Measurements from ENCODE around the gene H2AZ1.

The H2AZ1 gene

DNA sequence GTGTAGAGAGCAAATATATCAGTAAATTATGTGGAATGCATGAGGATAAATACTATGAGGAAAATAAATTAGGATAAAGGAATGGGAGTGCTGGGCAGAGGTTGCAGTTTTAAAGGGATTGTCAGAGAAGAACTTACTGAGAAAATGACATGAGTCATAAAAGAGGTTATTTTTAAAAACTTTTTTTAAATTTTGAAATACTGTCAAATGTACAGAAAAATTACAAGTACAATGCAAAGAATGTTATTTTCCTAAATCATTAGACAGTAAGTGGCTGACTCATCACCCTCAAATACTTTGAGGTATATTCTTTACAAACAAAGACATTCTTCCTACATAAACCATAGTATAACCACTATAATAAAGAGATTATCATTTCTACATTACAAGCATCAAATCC is 29.8 kb upstream of the H2AZ1 start:
- Histone ChIP-seq H3K27ac (ENCODE audit: low read length) (no peak overlapping the region), H3K4me3 (ENCODE audit: low read length) (no peak overlapping the region), H3F3A (ENCODE audit: insufficient read depth, low read length) (peaks cover 12% of the 10 kb centered on the region), H3K36me3 (replicated peaks; ENCODE audit: insufficient read depth, low read length) (no peaks in the 10 kb centered on the region), H3K4me1 (ENCODE audit: low read length) (peaks cover 14% of the 10 kb centered on the region), H4K20me1 (ENCODE audit: insufficient read depth, low read length) (no peaks in the 10 kb centered on the region), H3K9me3 (replicated peaks; ENCODE audit: insufficient read depth, low read length) (no peaks in the 10 kb centered on the region), H3K9ac (ENCODE audit: low read length) (no peak overlapping the region), H2AFZ (ENCODE audit: low read length) (no peak overlapping the region), H3K27me3 (replicated peaks; ENCODE audit: insufficient read depth, low read length) (no peaks in the 10 kb centered on the region), H3K9me2 (replicated peaks; ENCODE audit: insufficient read depth, low read length) (no peaks in the 10 kb centered on the region), H3K4me2 (ENCODE audit: low read depth, low read length) (no peak overlapping the region), H3K79me2 (ENCODE audit: low read length) (no peaks in the 10 kb centered on the region)
- TF ChIP-seq EZH2phosphoT487 (IDR thresholded peaks at IDR 0.05; ENCODE audit: low read length) (no peak), EZH2 (optimal IDR thresholded peaks at IDR 0.05; ENCODE audit: low read depth, low read length) (no peak)
- TF ChIP-seq, protein P1, sequence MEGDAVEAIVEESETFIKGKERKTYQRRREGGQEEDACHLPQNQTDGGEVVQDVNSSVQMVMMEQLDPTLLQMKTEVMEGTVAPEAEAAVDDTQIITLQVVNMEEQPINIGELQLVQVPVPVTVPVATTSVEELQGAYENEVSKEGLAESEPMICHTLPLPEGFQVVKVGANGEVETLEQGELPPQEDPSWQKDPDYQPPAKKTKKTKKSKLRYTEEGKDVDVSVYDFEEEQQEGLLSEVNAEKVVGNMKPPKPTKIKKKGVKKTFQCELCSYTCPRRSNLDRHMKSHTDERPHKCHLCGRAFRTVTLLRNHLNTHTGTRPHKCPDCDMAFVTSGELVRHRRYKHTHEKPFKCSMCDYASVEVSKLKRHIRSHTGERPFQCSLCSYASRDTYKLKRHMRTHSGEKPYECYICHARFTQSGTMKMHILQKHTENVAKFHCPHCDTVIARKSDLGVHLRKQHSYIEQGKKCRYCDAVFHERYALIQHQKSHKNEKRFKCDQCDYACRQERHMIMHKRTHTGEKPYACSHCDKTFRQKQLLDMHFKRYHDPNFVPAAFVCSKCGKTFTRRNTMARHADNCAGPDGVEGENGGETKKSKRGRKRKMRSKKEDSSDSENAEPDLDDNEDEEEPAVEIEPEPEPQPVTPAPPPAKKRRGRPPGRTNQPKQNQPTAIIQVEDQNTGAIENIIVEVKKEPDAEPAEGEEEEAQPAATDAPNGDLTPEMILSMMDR (IDR thresholded peaks at IDR 0.05; ENCODE audit: low read length) = no peak
- no peak for DNase-seq

DNA sequence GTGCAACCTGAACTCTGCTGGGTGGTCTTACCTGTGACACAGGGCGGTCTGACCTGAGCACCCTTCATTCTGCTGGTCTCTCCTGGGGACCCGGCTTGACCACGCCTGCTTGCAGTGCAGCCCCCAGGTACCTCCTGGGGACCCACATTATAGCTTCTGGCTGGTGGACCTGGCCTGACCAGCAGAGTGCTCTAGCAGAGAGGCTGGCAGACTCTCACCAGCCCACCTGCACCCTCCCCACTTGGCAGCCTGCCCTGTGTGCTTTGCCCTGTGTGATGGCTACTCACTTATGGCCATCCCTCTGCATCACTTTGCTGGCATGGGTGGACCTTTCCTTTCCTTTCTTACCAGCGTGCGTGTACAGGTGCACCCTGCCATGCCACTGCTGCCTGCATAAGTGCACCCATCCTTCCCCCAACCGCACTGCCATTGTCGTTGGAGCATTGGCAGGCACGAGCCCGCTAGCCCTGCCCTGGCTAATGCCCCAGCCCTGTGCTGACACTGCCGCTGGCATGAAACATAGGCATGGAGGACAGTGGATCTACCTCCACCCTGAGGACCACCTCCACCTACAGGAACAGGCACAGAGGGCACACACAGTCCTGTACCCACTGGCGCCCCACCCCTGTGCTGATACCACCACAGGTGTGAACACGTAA is 21.5 kb upstream of the H2AZ1 start:
- H3K4me2 ChIP-seq (ENCODE audit: low read depth, low read length) = no peak overlapping the region
- H3K27ac ChIP-seq (ENCODE audit: low read length) = no peak overlapping the region
- TF ChIP-seq, protein P1 (IDR thresholded peaks at IDR 0.05; ENCODE audit: low read length) = no peak
- H3K27me3 ChIP-seq (replicated peaks; ENCODE audit: insufficient read depth, low read length) = no peaks in the 10 kb centered on the region
- H4K20me1 ChIP-seq (ENCODE audit: insufficient read depth, low read length) = no peaks in the 10 kb centered on the region
- H3K4me1 ChIP-seq (ENCODE audit: low read length) = no peaks in the 10 kb centered on the region
- no peak overlapping the region for H2AFZ ChIP-seq (ENCODE audit: low read length)
- H3F3A ChIP-seq (ENCODE audit: insufficient read depth, low read length) = no peaks in the 10 kb centered on the region
- no peak for DNase-seq
- no peak overlapping the region for H3K4me3 ChIP-seq (ENCODE audit: low read length)
- no peaks in the 10 kb centered on the region for H3K9me3 ChIP-seq (replicated peaks; ENCODE audit: insufficient read depth, low read length)
- H3K9me2 ChIP-seq (replicated peaks; ENCODE audit: insufficient read depth, low read length) = no peaks in the 10 kb centered on the region
- H3K9ac ChIP-seq (ENCODE audit: low read length) = no peak overlapping the region
- H3K36me3 ChIP-seq (replicated peaks; ENCODE audit: insufficient read depth, low read length) = no peaks in the 10 kb centered on the region
- no peaks in the 10 kb centered on the region for H3K79me2 ChIP-seq (ENCODE audit: low read length)

DNA sequence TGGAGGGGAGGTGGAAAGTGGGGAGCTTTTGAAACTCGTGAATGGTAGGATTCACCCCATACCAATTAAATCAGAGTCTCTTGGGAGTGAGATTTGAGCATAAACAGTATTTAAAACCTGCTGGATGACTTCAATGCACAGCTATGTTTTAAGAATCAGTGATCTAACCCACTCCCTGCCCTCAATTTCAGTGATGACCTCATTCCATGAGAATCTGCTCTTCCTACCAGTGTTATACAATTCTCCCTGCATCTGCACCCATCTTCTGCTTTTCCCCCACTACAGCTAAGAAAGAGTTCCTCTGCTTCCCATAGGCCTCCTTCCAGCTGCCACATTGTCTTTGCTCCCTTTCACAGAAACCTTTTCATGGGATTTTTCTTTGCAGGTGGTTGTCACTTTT is 18.3 kb upstream of the H2AZ1 start:
- H3K9ac ChIP-seq (ENCODE audit: low read length) = no peak overlapping the region
- no peaks in the 10 kb centered on the region for H3F3A ChIP-seq (ENCODE audit: insufficient read depth, low read length)
- H3K27ac ChIP-seq (ENCODE audit: low read length) = no peak overlapping the region
- no peaks in the 10 kb centered on the region for H3K9me2 ChIP-seq (replicated peaks; ENCODE audit: insufficient read depth, low read length)
- no peaks in the 10 kb centered on the region for H3K4me1 ChIP-seq (ENCODE audit: low read length)
- no peaks in the 10 kb centered on the region for H3K27me3 ChIP-seq (replicated peaks; ENCODE audit: insufficient read depth, low read length)
- no peaks in the 10 kb centered on the region for H4K20me1 ChIP-seq (ENCODE audit: insufficient read depth, low read length)
- TF ChIP-seq, protein P1 (IDR thresholded peaks at IDR 0.05; ENCODE audit: low read length) = no peak
- TF ChIP-seq EZH2phosphoT487 (IDR thresholded peaks at IDR 0.05; ENCODE audit: low read length) (no peak), EZH2 (optimal IDR thresholded peaks at IDR 0.05; ENCODE audit: low read depth, low read length) (no peak)
- DNase-seq = no peak
- no peak overlapping the region for H3K4me2 ChIP-seq (ENCODE audit: low read depth, low read length)
- H3K4me3 ChIP-seq (ENCODE audit: low read length) = no peak overlapping the region
- H3K36me3 ChIP-seq (replicated peaks; ENCODE audit: insufficient read depth, low read length) = no peaks in the 10 kb centered on the region
- H3K9me3 ChIP-seq (replicated peaks; ENCODE audit: insufficient read depth, low read length) = no peaks in the 10 kb centered on the region
- H2AFZ ChIP-seq (ENCODE audit: low read length) = no peak overlapping the region
- no peaks in the 10 kb centered on the region for H3K79me2 ChIP-seq (ENCODE audit: low read length)

Data from MM.1S (cell line).